Measurements from ENCODE around the gene TNFSF9. TPM values are rescaled to one million over a fixed set of nuclear protein-coding genes. Genes with fewer than 3 reads are reported as not detected.

TNFSF9 gene
- total RNA-seq, 4 donors from 2014 or later, result 1.0 to 2.9 (median 1.7) TPM

DNA sequence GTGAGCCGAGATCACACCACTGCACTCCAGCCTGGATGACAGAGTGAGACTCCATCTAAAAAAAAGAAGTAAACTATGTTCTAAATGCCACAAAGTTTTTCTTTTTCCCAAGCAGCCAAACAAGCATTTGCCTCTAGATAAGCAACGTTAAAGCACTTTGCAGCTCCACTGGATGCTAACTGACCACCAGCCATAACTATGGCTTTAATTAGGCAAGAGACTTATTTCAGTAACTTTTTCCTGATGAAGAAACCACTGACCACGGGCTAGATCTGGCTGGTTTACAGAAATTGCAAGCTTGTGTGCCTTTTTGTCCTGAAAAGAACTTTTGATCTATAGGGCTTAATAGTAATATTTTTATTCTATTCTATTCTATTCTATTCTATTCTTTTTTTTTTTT is 38.0 kb downstream of the TNFSF9 start:
- Histone ChIP-seq H3K27me3 (peaks cover 18% of the 10 kb centered on the region), H3K36me3 (no peaks in the 10 kb centered on the region), H3K9me3 (peaks cover 3% of the 10 kb centered on the region), H3K4me1 (no peaks in the 10 kb centered on the region), H3K27ac (no peak overlapping the region), H3K4me3 (no peak overlapping the region)
- 54% methylated on average over 3 of the region's 3 CpGs for WGBS
- no peak for TF ChIP-seq POLR2A (IDR thresholded peaks at IDR 0.05)
- TF ChIP-seq, protein P1, sequence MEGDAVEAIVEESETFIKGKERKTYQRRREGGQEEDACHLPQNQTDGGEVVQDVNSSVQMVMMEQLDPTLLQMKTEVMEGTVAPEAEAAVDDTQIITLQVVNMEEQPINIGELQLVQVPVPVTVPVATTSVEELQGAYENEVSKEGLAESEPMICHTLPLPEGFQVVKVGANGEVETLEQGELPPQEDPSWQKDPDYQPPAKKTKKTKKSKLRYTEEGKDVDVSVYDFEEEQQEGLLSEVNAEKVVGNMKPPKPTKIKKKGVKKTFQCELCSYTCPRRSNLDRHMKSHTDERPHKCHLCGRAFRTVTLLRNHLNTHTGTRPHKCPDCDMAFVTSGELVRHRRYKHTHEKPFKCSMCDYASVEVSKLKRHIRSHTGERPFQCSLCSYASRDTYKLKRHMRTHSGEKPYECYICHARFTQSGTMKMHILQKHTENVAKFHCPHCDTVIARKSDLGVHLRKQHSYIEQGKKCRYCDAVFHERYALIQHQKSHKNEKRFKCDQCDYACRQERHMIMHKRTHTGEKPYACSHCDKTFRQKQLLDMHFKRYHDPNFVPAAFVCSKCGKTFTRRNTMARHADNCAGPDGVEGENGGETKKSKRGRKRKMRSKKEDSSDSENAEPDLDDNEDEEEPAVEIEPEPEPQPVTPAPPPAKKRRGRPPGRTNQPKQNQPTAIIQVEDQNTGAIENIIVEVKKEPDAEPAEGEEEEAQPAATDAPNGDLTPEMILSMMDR (IDR thresholded peaks at IDR 0.05), result no peak
- no peak for TF ChIP-seq POLR2AphosphoS5 (IDR thresholded peaks at IDR 0.05)
- no peak for TF ChIP-seq EP300 (IDR thresholded peaks at IDR 0.05)
- DNase-seq (ENCODE audit: low spot score in 2 of 2), result no peak

DNA sequence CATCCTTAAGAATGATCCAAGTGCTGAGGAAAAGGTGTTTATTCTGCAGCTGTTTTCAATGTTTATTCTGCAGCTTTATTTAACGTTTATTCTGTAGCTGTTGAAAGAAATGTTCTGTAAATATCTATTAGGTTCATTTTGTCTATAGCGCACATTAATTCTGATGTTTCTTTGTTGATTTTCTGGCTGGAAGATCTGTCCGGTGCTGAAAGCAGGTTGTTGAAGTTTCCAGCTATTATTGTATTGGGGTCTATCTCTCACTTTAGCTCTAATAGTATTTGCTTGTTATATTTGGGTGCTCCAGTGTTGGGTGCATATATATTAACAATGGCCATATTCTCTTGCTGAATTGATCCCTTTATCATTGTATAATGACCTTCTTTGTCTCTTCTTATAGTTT is 39.9 kb downstream of the TNFSF9 start:
- WGBS, result 91% methylated on average over 3 of the region's 3 CpGs
- H3K4me3 ChIP-seq, result no peak overlapping the region
- no peak overlapping the region for H3K27ac ChIP-seq
- TF ChIP-seq POLR2AphosphoS5 (IDR thresholded peaks at IDR 0.05) (no peak), EP300 (IDR thresholded peaks at IDR 0.05) (no peak), POLR2A (IDR thresholded peaks at IDR 0.05) (no peak)
- TF ChIP-seq, protein P1 (IDR thresholded peaks at IDR 0.05), result no peak
- H3K27me3 ChIP-seq, result peaks cover 18% of the 10 kb centered on the region
- no peak for DNase-seq (ENCODE audit: low spot score in 2 of 2)
- H3K4me1 ChIP-seq, result peaks cover 2% of the 10 kb centered on the region
- H3K9me3 ChIP-seq, result no peaks in the 10 kb centered on the region
- H3K36me3 ChIP-seq, result no peaks in the 10 kb centered on the region

DNA sequence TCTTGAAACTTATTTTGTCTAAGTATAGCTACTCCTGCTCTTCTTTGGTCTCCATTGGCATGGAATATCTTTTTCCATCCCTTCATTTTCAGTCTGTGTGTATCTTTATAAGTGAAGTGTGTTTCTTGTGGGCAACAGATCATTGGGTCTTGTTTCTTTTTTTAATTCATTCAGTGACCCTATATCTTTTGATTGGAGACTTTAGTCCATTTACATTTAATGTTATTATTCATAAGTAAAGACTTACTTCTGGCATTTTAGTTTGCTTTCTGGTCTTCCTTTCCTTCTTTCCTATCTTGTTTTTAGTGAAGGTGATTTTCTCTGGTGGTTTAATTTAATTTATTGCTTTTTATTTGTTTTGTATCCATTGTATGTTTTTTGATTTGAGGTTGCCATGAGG is 40.3 kb downstream of the TNFSF9 start:
- no peak for TF ChIP-seq EP300 (IDR thresholded peaks at IDR 0.05)
- no peak for TF ChIP-seq POLR2A (IDR thresholded peaks at IDR 0.05)
- TF ChIP-seq, protein P1 (IDR thresholded peaks at IDR 0.05), result no peak
- TF ChIP-seq POLR2AphosphoS5 (IDR thresholded peaks at IDR 0.05), result no peak
- Histone ChIP-seq H3K4me1 (peaks cover 4% of the 10 kb centered on the region), H3K9me3 (no peaks in the 10 kb centered on the region), H3K36me3 (no peaks in the 10 kb centered on the region), H3K27ac (no peak overlapping the region), H3K27me3 (peaks cover 18% of the 10 kb centered on the region), H3K4me3 (no peak overlapping the region)
- no peak for DNase-seq (ENCODE audit: low spot score in 2 of 2)

DNA sequence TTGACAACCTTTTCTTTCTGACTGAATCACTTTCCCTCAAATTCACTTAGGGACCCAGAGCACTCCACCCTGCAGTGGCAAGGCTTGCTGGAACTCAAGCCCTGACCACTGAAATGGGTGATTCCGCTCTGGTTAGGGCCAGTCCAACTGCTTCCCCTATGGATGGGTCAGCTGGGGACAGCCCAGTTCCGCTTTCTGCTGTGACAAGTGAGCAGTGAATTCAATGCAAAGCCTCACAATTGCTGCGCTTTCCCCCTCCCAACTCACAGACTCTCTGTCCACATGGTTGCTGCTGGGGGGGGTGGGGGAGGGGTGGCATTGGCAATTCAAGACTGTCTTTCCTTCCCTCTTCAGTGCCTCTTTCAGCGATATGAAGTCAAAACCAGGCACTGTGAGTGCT is 41.4 kb downstream of the TNFSF9 start:
- TF ChIP-seq, protein P1 (IDR thresholded peaks at IDR 0.05), result no peak
- TF ChIP-seq POLR2A (IDR thresholded peaks at IDR 0.05) (no peak), EP300 (IDR thresholded peaks at IDR 0.05) (no peak)
- DNase-seq (ENCODE audit: low spot score in 2 of 2), result no peak
- Histone ChIP-seq H3K36me3 (no peaks in the 10 kb centered on the region), H3K9me3 (no peaks in the 10 kb centered on the region), H3K4me3 (no peak overlapping the region), H3K4me1 (peaks cover 15% of the 10 kb centered on the region), H3K27ac (no peak overlapping the region), H3K27me3 (peaks cover 18% of the 10 kb centered on the region)
- WGBS, result 62% methylated on average over 4 of the region's 4 CpGs

DNA sequence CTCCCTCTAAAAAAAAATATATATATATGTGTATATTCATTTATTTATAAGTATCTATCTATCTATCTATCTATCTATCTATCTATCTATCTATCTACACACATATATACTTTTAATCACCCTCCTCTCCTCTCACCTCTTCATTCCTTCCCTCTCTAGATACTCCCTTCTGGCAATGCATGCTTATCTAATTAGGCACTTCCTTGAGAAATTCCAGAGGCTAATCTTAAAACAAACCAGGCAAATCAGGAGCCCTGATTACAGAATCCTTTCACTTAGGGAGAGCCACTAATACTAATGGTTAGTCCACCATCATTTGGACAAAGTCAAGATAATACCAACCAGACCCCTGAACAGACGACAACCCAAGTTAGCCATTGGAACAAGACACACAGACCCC is 42.5 kb downstream of the TNFSF9 start:
- Histone ChIP-seq H3K4me3 (no peak overlapping the region), H3K9me3 (no peaks in the 10 kb centered on the region), H3K27ac (no peak overlapping the region), H3K36me3 (no peaks in the 10 kb centered on the region), H3K27me3 (peaks cover 18% of the 10 kb centered on the region), H3K4me1 (peaks cover 19% of the 10 kb centered on the region)
- no peak for DNase-seq (ENCODE audit: low spot score in 2 of 2)
- 88% methylated on average over 1 of the region's 1 CpG for WGBS
- TF ChIP-seq POLR2A (IDR thresholded peaks at IDR 0.05), result no peak
- no peak for TF ChIP-seq POLR2AphosphoS5 (IDR thresholded peaks at IDR 0.05)
- TF ChIP-seq, protein P1 (IDR thresholded peaks at IDR 0.05), result no peak
- no peak for TF ChIP-seq EP300 (IDR thresholded peaks at IDR 0.05)
